GM21529 (cell line): ENCODE measurements around the gene SHH.

Experiments used
- ATAC-seq: cut with Tn5 transposase; IDR thresholded peaks from one replicate; pipeline ENCODE4 v1.9.1; 2021; ENCODE audit not compliant: unreplicated experiment

Gene SHH

GRCh38 chr7:155811895-155812761 lies at the start of gene SHH:
SHH (minus strand) TSS chr7:155812463; CDS start chr7:155812122, 341 bp downstream.
- no peak for ATAC-seq

- no peak for ATAC-seq
Observed at GRCh38 chr7:155861480-155861868, 49.2 kb upstream of the SHH start.

GRCh38 chr7:155860840-155861479 lies 48.7 kb upstream of the SHH start:
- ATAC-seq = no peak

GRCh38 chr7:155860461-155860839 lies 48.2 kb upstream of the SHH start:
- ATAC-seq = no peak

GRCh38 chr7:155858521-155859061 lies 46.3 kb upstream of the SHH start:
- no peak for ATAC-seq

- ATAC-seq = no peak
Observed at GRCh38 chr7:155857141-155857540, 44.9 kb upstream of the SHH start.

GRCh38 chr7:155856656-155857055 lies 44.4 kb upstream of the SHH start:
- no peak for ATAC-seq

- ATAC-seq = no peak
Observed at GRCh38 chr7:155852426-155853301, 40.4 kb upstream of the SHH start.

- ATAC-seq = no peak
Observed at GRCh38 chr7:155851892-155852291, 39.6 kb upstream of the SHH start.

- ATAC-seq = no peak
Observed at GRCh38 chr7:155850766-155851678, 38.8 kb upstream of the SHH start.

GRCh38 chr7:155850001-155850436 lies 37.8 kb upstream of the SHH start:
- ATAC-seq = no peak

GRCh38 chr7:155848691-155849669 lies 36.7 kb upstream of the SHH start:
- no peak for ATAC-seq

GRCh38 chr7:155847821-155848435 lies 35.7 kb upstream of the SHH start:
- no peak for ATAC-seq

GRCh38 chr7:155846936-155847335 lies 34.7 kb upstream of the SHH start:
- ATAC-seq = no peak

GRCh38 chr7:155846156-155846555 lies 33.9 kb upstream of the SHH start:
- ATAC-seq = no peak

GRCh38 chr7:155845226-155845625 lies 33.0 kb upstream of the SHH start:
- no peak for ATAC-seq

- no peak for ATAC-seq
Observed at GRCh38 chr7:155844526-155844925, 32.3 kb upstream of the SHH start.

- no peak for ATAC-seq
Observed at GRCh38 chr7:155844019-155844453, 31.8 kb upstream of the SHH start.
